Keratinocyte (primary cell): Measurements from ENCODE around the gene ZNF76. TPM values are rescaled to one million over a fixed set of nuclear protein-coding genes. Genes with fewer than 3 reads are reported as not detected.

Experiments
- DNase-seq: peaks from one replicate; pipeline ENCODE4 v3.0.0-alpha.2; 2011; ENCODE audit warnings: low read depth, missing footprints, low spot score
- FAIRE-seq: peaks from 2 replicates; lab custom pipeline; 2011; peaks lifted over from hg19 to GRCh38; lab: Jason Lieb, UNC
- H2AFZ ChIP-seq: 2 replicates; pipeline ENCODE4 v1.6.0; 2012; ENCODE audit warnings: low read length, control low read depth, inconsistent platforms; ENCODE audit not compliant: control insufficient read depth
- H3K27ac ChIP-seq: 2 replicates; pipeline ENCODE4 v1.5.1; 2011; ENCODE audit warnings: low read length; ENCODE audit not compliant: control insufficient read depth, insufficient read depth
- H3K27me3 ChIP-seq: 3 replicates; pipeline ENCODE4 v1.6.0; 2011; ENCODE audit warnings: low read length; ENCODE audit not compliant: control insufficient read depth, insufficient read depth; ENCODE audit errors: extremely low read depth
- H3K36me3 ChIP-seq, 2 experiments: 2 replicates in 1 of 2; 3 replicates in 1 of 2; pipeline ENCODE4 v1.5.1; 2011; ENCODE audit warnings: low read length in 2 of 2, mild to moderate bottlenecking in 1 of 2; ENCODE audit not compliant: control insufficient read depth in 2 of 2, insufficient read depth in 2 of 2; ENCODE audit errors: extremely low read depth in 1 of 2
- H3K4me1 ChIP-seq: 3 replicates; pipeline ENCODE4 v1.5.1; 2011; ENCODE audit warnings: low read length; ENCODE audit not compliant: control insufficient read depth, insufficient read depth; ENCODE audit errors: extremely low read depth
- H3K4me2 ChIP-seq: 3 replicates; pipeline ENCODE4 v1.6.0; 2011; ENCODE audit warnings: low read depth, low read length; ENCODE audit not compliant: control insufficient read depth, insufficient read depth; ENCODE audit errors: extremely low read depth
- H3K4me3 ChIP-seq, 3 experiments: fragments of 200-600 bp in 1 of 3; sonication (generic) in 1 of 3; 2 replicates in 2 of 3; 3 replicates in 1 of 3; pipeline ENCODE4 v1.5.1; 2011 to 2016; ENCODE audit warnings: low read length in 3 of 3, mild to moderate bottlenecking in 3 of 3, control low read depth in 2 of 3, inconsistent platforms in 1 of 3, low read depth in 1 of 3, mixed read lengths in 1 of 3, mixed run types in 1 of 3, moderate library complexity in 1 of 3; ENCODE audit not compliant: control insufficient read depth in 2 of 3, insufficient read depth in 2 of 3; ENCODE audit errors: extremely low read depth in 1 of 3
- H3K79me2 ChIP-seq: 2 replicates; pipeline ENCODE4 v1.6.0; 2012; ENCODE audit warnings: low read length; ENCODE audit not compliant: control insufficient read depth, insufficient read depth
- H3K9ac ChIP-seq: 3 replicates; pipeline ENCODE4 v1.6.0; 2011; ENCODE audit warnings: low read length; ENCODE audit not compliant: control insufficient read depth, insufficient read depth; ENCODE audit errors: extremely low read depth
- H3K9me1 ChIP-seq: 3 replicates; pipeline ENCODE4 v1.6.0; 2011; ENCODE audit warnings: low read length; ENCODE audit not compliant: control insufficient read depth, insufficient read depth; ENCODE audit errors: extremely low read depth
- H3K9me3 ChIP-seq: 2 replicates; pipeline ENCODE4 v1.5.1; 2012; ENCODE audit warnings: low read depth, low read length; ENCODE audit not compliant: control insufficient read depth
- H4K20me1 ChIP-seq: 3 replicates; pipeline ENCODE4 v1.6.0; 2011; ENCODE audit warnings: low read length; ENCODE audit not compliant: control insufficient read depth, insufficient read depth; ENCODE audit errors: extremely low read depth
- CTCF ChIP-seq, 3 experiments: IDR thresholded peaks in 1 of 3; conservative IDR thresholded peaks in 1 of 3; optimal IDR thresholded peaks in 1 of 3; 2 replicates in 2 of 3; 3 replicates in 1 of 3; pipeline versions ENCODE3 to v1.5.1; 2011; ENCODE audit warnings: low read length in 3 of 3, mild to moderate bottlenecking in 3 of 3, moderate library complexity in 2 of 3, control low read depth in 1 of 3, inconsistent platforms in 1 of 3; ENCODE audit not compliant: insufficient read depth in 2 of 3; ENCODE audit errors: extremely low read depth in 1 of 3
- EZH2 ChIP-seq: IDR thresholded peaks from one replicate; pipeline ENCODE4 v1.6.1; 2012; ENCODE audit warnings: inconsistent platforms, mild to moderate bottlenecking, low read length, moderate library complexity
- dilution Hi-C: fragments of 300-500 bp; cut with MboI; formaldehyde crosslinking; loops from one replicate; pipeline ENCODE4 v1.7.0; 2020; ENCODE audit warnings: low sequenced_read_pairs; ENCODE audit not compliant: extremely low pct_ligation_motif_present
- polyA plus RNA-seq, 5 experiments: library from polyadenylated mRNA; depleted of rRNA in 3 of 5; stranded (reverse) in 3 of 5; stranded (forward) in 1 of 5; unstranded in 1 of 5; fragments of >200 nt; gene quantifications; 1 replicate in 1 of 5; 2 replicates in 3 of 5; 3 replicates in 1 of 5; pipeline versions ENCODE4 v1.2.1 to v1.2.3, GENCODE V29; 2011 to 2012; ENCODE audit warnings: missing spikeins in 2 of 5, low read depth in 1 of 5, low replicate concordance in 1 of 5

ZNF76 gene
- polyA plus RNA-seq, 1 donor (not counting 4 experiments of a cell fraction or from before 2014, with no cell fraction given), result 7.2 TPM

DNA sequence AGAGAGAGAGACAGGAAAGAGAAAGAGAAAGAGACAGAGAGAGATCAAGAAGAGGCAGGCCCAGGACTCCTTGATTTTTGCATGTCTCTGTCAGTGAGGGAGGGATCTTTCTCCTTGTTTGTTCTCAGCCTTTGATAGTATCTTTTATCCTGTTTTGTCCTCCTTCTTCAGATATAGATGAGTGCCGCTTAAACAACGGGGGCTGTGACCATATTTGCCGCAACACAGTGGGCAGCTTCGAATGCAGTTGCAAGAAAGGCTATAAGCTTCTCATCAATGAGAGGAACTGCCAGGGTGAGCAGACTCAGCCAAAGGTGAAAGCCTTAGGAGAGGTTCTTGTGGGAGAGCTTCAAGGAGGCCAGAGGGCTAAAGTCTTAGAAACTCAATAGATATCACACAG is 20.0 kb upstream of the ZNF76 start:
- dilution Hi-C loops, result no loop called here
- Histone ChIP-seq H3K27ac (no peak overlapping the region), H3K9me1 (no peaks in the 10 kb centered on the region), H3K27me3 (no peaks in the 10 kb centered on the region), H3K9me3 (no peaks in the 10 kb centered on the region), H3K36me3 (no peaks in the 10 kb centered on the region), H3K4me3 (no peak overlapping the region), H4K20me1 (peaks cover 3% of the 10 kb centered on the region), H3K79me2 (no peaks in the 10 kb centered on the region), H3K9ac (no peak overlapping the region), H3K4me2 (no peak overlapping the region), H3K4me1 (no peaks in the 10 kb centered on the region), H2AFZ (no peak overlapping the region)
- TF ChIP-seq EZH2 (no peak), CTCF (optimal IDR thresholded peaks at IDR 0.05 in 1 of 3, IDR thresholded peaks at IDR 0.05 in 1 of 3, conservative IDR thresholded peaks at IDR 0.05 in 1 of 3; ENCODE audit: extremely low read depth in 1 of 3, insufficient read depth in 2 of 3, low read length in 3 of 3) (no peak)
- FAIRE-seq, result no peak
- no peak for DNase-seq

DNA sequence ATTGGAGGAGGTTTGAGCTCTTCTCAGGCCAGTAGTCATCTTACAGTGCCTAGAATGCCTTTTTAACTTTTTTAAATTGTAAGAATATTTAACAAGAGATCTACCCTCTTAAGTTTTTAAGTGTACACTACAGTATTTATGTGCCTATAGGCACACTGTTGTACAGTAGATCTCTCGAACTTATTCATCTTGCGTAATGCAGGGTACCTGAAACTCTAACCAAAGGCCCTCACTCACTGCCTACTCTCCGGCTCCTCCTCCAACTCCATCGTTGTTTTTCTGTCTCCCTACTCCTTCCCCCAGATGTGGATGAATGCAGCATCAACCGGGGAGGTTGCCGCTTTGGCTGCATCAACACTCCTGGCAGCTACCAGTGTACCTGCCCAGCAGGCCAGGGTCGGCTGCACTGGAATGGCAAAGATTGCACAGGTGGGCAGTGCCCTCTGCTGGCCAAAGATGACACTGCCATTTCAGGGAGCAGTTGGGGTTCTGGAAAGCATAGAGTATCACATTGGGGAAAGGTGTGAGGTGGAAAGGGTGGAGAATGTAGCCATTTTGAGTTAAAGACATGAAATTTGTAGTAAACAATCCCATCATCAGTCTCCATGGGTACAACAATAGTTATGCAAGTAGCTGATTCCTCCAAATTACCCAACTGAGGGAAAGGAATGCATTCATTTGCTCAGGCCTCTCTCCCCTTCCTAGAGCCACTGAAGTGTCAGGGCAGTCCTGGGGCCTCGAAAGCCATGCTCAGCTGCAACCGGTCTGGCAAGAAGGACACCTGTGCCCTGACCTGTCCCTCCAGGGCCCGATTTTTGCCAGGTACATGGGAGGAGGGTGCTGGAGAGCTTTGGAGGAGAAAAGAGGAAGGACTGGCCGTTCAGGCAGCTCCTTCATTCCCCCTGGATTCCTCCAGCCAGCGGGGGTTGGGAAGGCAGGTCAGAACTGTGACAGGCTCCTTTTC is 18.4 kb upstream of the ZNF76 start:
- peak; percentile 48 for FAIRE-seq
- Histone ChIP-seq H3K9me1 (no peaks in the 10 kb centered on the region), H3K9me3 (no peaks in the 10 kb centered on the region), H4K20me1 (peaks cover 3% of the 10 kb centered on the region), H3K27me3 (no peaks in the 10 kb centered on the region), H3K4me2 (no peak overlapping the region), H3K4me1 (no peaks in the 10 kb centered on the region), H3K36me3 (no peaks in the 10 kb centered on the region), H3K4me3 (no peak overlapping the region), H3K79me2 (no peaks in the 10 kb centered on the region), H3K9ac (no peak overlapping the region), H2AFZ (no peak overlapping the region), H3K27ac (no peak overlapping the region)
- TF ChIP-seq CTCF (optimal IDR thresholded peaks at IDR 0.05 in 1 of 3, IDR thresholded peaks at IDR 0.05 in 1 of 3, conservative IDR thresholded peaks at IDR 0.05 in 1 of 3; ENCODE audit: extremely low read depth in 1 of 3, insufficient read depth in 2 of 3, low read length in 3 of 3), result peak; percentile 94 to 100 (median 98)
- no peak for TF ChIP-seq EZH2
- dilution Hi-C loops, result no loop called here
- peak; percentile 15 for DNase-seq
